Uterus (tissue), 2 donors: Measurements from ENCODE around the gene INSC.

Experiments used
- CTCF ChIP-seq, 4 experiments: fragments of 200-600 bp in 2 of 4; fragments of 450-650 bp in 2 of 4; sonication (generic) in 2 of 4; IDR thresholded peaks; one replicate each; pipeline ENCODE4 v1.5.1; 2016 to 2019; ENCODE audit warnings: antibody characterized with exemption in 4 of 4, mild to moderate bottlenecking in 2 of 4, moderate library complexity in 1 of 4
- POLR2A ChIP-seq, 2 donors: fragments of 450-650 bp; IDR thresholded peaks; one replicate each; pipeline ENCODE4 v1.6.1; 2016; ENCODE audit warnings: antibody characterized with exemption in 2 of 2, mild to moderate bottlenecking in 1 of 2, moderate library complexity in 1 of 2

- TF ChIP-seq CTCF (IDR thresholded peaks at IDR 0.05) (no peak), POLR2A (IDR thresholded peaks at IDR 0.05) (no peak)
Observed at GRCh38 chr11:15161790-15162189, 47.1 kb downstream of the INSC start.
